Measurements from ENCODE around the gene HES7. TPM values are rescaled to one million over a fixed set of nuclear protein-coding genes. Genes with fewer than 3 reads are reported as not detected.
"Not testable (repeated sequence)": the region's sequence is repeated elsewhere in the genome, so short reads cannot be mapped to it uniquely, and the experiment has no call there.

The HES7 gene
- total RNA-seq (not detected), polyA plus RNA-seq (under 1 TPM in 2 of 3 donors, not detected in 1; 0.58 to 0.92 TPM)
- long read RNA-seq, donor 1: 0 reads
- long read RNA-seq, donor 2: 0 reads
- long read RNA-seq, donor 3: 0 reads
- long read RNA-seq, donor 4: 0 reads
- long read RNA-seq, donor 5: 0 reads
- long read RNA-seq, donor 6: 0 reads
- long read RNA-seq, donor 7: 0 reads
- long read RNA-seq, donor 8: 0 reads
- long read RNA-seq, donor 9: 0 reads
- long read RNA-seq, donor 10: 0 reads

- peak in 1 of 2 donors; percentile 71 for DNase-seq
Measured at GRCh38 chr17:8123695-8124349, at the start of gene HES7. HES7 (minus strand) TSS chr17:8124106; CDS start chr17:8124084, 22 bp downstream.

GRCh38 chr17:8173056-8173870 lies 49.4 kb upstream of the HES7 start:
- peak overlapping the region; percentile 21 to 46 (median 41) for H3K4me3 ChIP-seq

More at GRCh38 chr17:8123695-8124349, at the start of gene HES7:
- Histone ChIP-seq H3K36me3 (no peaks in the 10 kb centered on the region), H3K9me3 (no peaks in the 10 kb centered on the region), H3K27ac (peak within 1 kb of the TSS in 2 of 5 donors; percentile 35 to 64), H3K27me3 (peaks cover 0 to 84% (median 54%) of the 10 kb centered on the region in 3 donors), H3K4me1 (peaks cover 73 to 87% (median 83%) of the 10 kb centered on the region in 4 donors), H3K4me3 (peak within 1 kb of the TSS; percentile 43 to 70 (median 50))
- 0 to 4% (median 2%) methylated on average over 28 to 29 of the region's 29 CpGs for WGBS, 5 donors
- TF ChIP-seq POLR2A (IDR thresholded peaks at IDR 0.05) (no peak), EP300 (IDR thresholded peaks at IDR 0.05) (no peak)
- TF ChIP-seq, protein P1, sequence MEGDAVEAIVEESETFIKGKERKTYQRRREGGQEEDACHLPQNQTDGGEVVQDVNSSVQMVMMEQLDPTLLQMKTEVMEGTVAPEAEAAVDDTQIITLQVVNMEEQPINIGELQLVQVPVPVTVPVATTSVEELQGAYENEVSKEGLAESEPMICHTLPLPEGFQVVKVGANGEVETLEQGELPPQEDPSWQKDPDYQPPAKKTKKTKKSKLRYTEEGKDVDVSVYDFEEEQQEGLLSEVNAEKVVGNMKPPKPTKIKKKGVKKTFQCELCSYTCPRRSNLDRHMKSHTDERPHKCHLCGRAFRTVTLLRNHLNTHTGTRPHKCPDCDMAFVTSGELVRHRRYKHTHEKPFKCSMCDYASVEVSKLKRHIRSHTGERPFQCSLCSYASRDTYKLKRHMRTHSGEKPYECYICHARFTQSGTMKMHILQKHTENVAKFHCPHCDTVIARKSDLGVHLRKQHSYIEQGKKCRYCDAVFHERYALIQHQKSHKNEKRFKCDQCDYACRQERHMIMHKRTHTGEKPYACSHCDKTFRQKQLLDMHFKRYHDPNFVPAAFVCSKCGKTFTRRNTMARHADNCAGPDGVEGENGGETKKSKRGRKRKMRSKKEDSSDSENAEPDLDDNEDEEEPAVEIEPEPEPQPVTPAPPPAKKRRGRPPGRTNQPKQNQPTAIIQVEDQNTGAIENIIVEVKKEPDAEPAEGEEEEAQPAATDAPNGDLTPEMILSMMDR (IDR thresholded peaks at IDR 0.05): no peak
- intact Hi-C loops (cut with DNase I; ENCODE audit: low total_unique reads): no loop called here

GRCh38 chr17:8170186-8170585 lies 46.3 kb upstream of the HES7 start:
- WGBS, 5 donors: 83 to 94% (median 90%) methylated on average over 18 to 19 of the region's 19 CpGs
- H3K27me3 ChIP-seq; intact Hi-C loops (cut with DNase I; ENCODE audit: low total_unique reads); DNase-seq; H3K9me3 ChIP-seq; H3K36me3 ChIP-seq; H3K27ac ChIP-seq; H3K4me3 ChIP-seq: not testable (repeated sequence)
- H3K4me1 ChIP-seq: peaks cover 10 to 23% (median 18%) of the 10 kb centered on the region in 4 donors

More at GRCh38 chr17:8173056-8173870, 49.4 kb upstream of the HES7 start:
- H3K27ac ChIP-seq: peak overlapping the region; percentile 73 to 97 (median 93)
- no peaks in the 10 kb centered on the region for H3K27me3 ChIP-seq
- intact Hi-C loops (cut with DNase I; ENCODE audit: low total_unique reads): no loop called here
- H3K36me3 ChIP-seq: no peaks in the 10 kb centered on the region
- DNase-seq: peak; percentile 83 to 97
- H3K9me3 ChIP-seq: no peaks in the 10 kb centered on the region
- H3K4me1 ChIP-seq: peaks cover 24 to 44% (median 39%) of the 10 kb centered on the region in 4 donors
- TF ChIP-seq EP300 (IDR thresholded peaks at IDR 0.05) (no peak), POLR2AphosphoS5 (IDR thresholded peaks at IDR 0.05) (peak; percentile 99 to 100 (median 100)), POLR2A (IDR thresholded peaks at IDR 0.05) (peak in 2 of 4 donors; percentile 100)
- TF ChIP-seq, protein P1 (IDR thresholded peaks at IDR 0.05): peak in 1 of 7 experiments; percentile 15
- WGBS, 5 donors: 0 to 1% (median 1%) methylated on average over 23 of the region's 23 CpGs

DNA sequence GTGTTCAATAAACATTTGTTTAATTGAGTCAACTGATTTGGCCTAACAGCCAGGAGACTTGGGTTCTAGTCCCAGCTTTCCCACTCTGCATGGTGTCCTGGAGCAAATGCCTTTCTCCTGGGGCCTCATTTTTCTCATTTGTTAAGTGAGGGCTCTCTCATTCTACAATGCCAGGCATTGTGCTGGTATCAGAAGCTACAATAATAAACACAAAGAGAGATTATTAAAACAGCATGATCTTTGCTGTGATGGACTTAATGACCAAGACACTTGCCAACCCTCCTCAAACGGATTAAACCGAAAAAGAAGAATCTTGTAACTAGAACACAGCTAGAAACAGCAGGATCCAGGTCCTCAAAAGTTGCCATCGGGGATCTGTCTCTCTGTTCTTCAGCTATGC lies 43.6 kb upstream of the HES7 start:
- H3K4me1 ChIP-seq: peaks cover 14 to 25% (median 18%) of the 10 kb centered on the region in 4 donors
- H3K36me3 ChIP-seq: no peaks in the 10 kb centered on the region
- WGBS, 5 donors: 73 to 81% (median 79%) methylated on average over 3 of the region's 3 CpGs
- intact Hi-C loops (cut with DNase I; ENCODE audit: low total_unique reads): no loop called here
- H3K27me3 ChIP-seq: no peaks in the 10 kb centered on the region
- TF ChIP-seq POLR2AphosphoS5 (IDR thresholded peaks at IDR 0.05) (no peak), POLR2A (IDR thresholded peaks at IDR 0.05) (no peak), EP300 (IDR thresholded peaks at IDR 0.05) (no peak)
- TF ChIP-seq, protein P1 (IDR thresholded peaks at IDR 0.05): no peak
- H3K9me3 ChIP-seq: no peaks in the 10 kb centered on the region
- H3K4me3 ChIP-seq: no peak overlapping the region
- H3K27ac ChIP-seq: no peak overlapping the region
- no peak for DNase-seq

Data from stomach (tissue), 19 donors.